GM12878 (cell line): ENCODE measurements around the gene UBE2L6. TPM values are rescaled to one million over a fixed set of nuclear protein-coding genes. Genes with fewer than 3 reads are reported as not detected.

Experiments used
- CEBPB ChIP-seq, 2 experiments: fragments of 150-350 bp in 1 of 2; IDR thresholded peaks; 2 replicates each; pipeline ENCODE4 v1.6.1; 2012 to 2014; ENCODE audit warnings: low read depth in 2 of 2, low read length in 2 of 2, borderline replicate concordance in 1 of 2, inconsistent platforms in 1 of 2
- CHD2 ChIP-seq: IDR thresholded peaks from 2 replicates; pipeline ENCODE4 v1.6.1; 2011; ENCODE audit warnings: low read depth, low read length, improper control_type of control experiment, borderline replicate concordance
- CREB1 ChIP-seq: IDR thresholded peaks from 2 replicates; pipeline ENCODE4 v1.6.1; 2012; ENCODE audit warnings: low read depth, mild to moderate bottlenecking, inconsistent platforms
- CUX1 ChIP-seq: IDR thresholded peaks from 2 replicates; pipeline ENCODE4 v1.6.1; 2012; ENCODE audit warnings: improper control_type of control experiment, low read depth, low read length; ENCODE audit not compliant: insufficient replicate concordance
- HCFC1 ChIP-seq: fragments of 150-350 bp; IDR thresholded peaks from 2 replicates; pipeline ENCODE4 v1.6.1; 2014; ENCODE audit warnings: low read length
- IKZF2 ChIP-seq, 2 experiments: fragments of 450-650 bp; IDR thresholded peaks; 2 replicates each; pipeline ENCODE4 v1.6.1; 2017; ENCODE audit warnings: mild to moderate bottlenecking in 2 of 2, moderate library complexity in 2 of 2
- MAX ChIP-seq: IDR thresholded peaks from 2 replicates; pipeline ENCODE4 v1.6.1; 2012; ENCODE audit warnings: low read depth, low read length, improper control_type of control experiment
- MEF2A ChIP-seq: IDR thresholded peaks from 2 replicates; pipeline ENCODE4 v1.6.1; 2011; ENCODE audit warnings: low read depth, mild to moderate bottlenecking, low read length, moderate library complexity; ENCODE audit not compliant: insufficient read depth
- MTA3 ChIP-seq: IDR thresholded peaks from 2 replicates; pipeline ENCODE4 v1.6.1; 2012; ENCODE audit warnings: low read length, inconsistent platforms, borderline replicate concordance
- NR2C1 ChIP-seq: fragments of 450-650 bp; IDR thresholded peaks from 2 replicates; pipeline ENCODE4 v1.6.1; 2017; ENCODE audit warnings: antibody characterized with exemption, mild to moderate bottlenecking, moderate library complexity
- PKNOX1 ChIP-seq: fragments of 450-650 bp; IDR thresholded peaks from 2 replicates; pipeline ENCODE4 v1.6.1; 2016; ENCODE audit warnings: mild to moderate bottlenecking
- RAD51 ChIP-seq: fragments of 450-650 bp; IDR thresholded peaks from 2 replicates; pipeline ENCODE4 v1.6.1; 2016; ENCODE audit warnings: moderate library complexity, mild to moderate bottlenecking, inconsistent platforms
- RB1 ChIP-seq: fragments of 450-650 bp; formaldehyde crosslinking; IDR thresholded peaks from 2 replicates; pipeline ENCODE4 v1.6.1; 2017; ENCODE audit warnings: mild to moderate bottlenecking, borderline replicate concordance
- RBBP5 ChIP-seq: fragments of 200-600 bp; sonication (generic); conservative IDR thresholded peaks from 2 replicates; pipeline ENCODE4 v1.6.1; 2016
- SUPT20H ChIP-seq: IDR thresholded peaks from 2 replicates; pipeline ENCODE4 v1.6.1; 2011; ENCODE audit warnings: low read depth, mild to moderate bottlenecking, low read length, moderate library complexity, borderline replicate concordance; ENCODE audit not compliant: control insufficient read depth
- ZNF274 ChIP-seq: IDR thresholded peaks from one replicate; pipeline ENCODE4 v1.8.0; 2011; ENCODE audit not compliant: insufficient read length, insufficient read depth
- polyA plus RNA-seq, 11 experiments: library from polyadenylated mRNA; depleted of rRNA in 4 of 11; unstranded in 6 of 11; stranded (reverse) in 5 of 11; fragments of >200 nt; fragmentation: Nextera tagmentation in 4 of 11; fragmentation: Illumina TruSeq in 1 of 11; extraction: Ambion mirVana in 4 of 11; extraction: Trizol in 1 of 11; gene quantifications; 1 replicate in 1 of 11; 2 replicates in 10 of 11; pipeline versions ENCODE4 v1.2.1 to v1.2.3, GENCODE V29; 2011 to 2016; ENCODE audit warnings: inconsistent platforms in 2 of 11, missing spikeins in 2 of 11, low read depth in 1 of 11
- total RNA-seq, 4 experiments: library from RNA; depleted of rRNA in 3 of 4; stranded (reverse); fragments of >200 nt in 3 of 4; fragmentation: Illumina TruSeq in 1 of 4; extraction: Trizol in 1 of 4; gene quantifications; 2 replicates each; pipeline versions ENCODE4 v1.2.1 to v1.2.3, GENCODE V29; 2013 to 2021
- TF ChIP-seq, protein P1 (sequence below): fragments of 450-650 bp; formaldehyde crosslinking; IDR thresholded peaks from 2 replicates; pipeline ENCODE4 v1.4.0; 2020; ENCODE audit warnings: mild to moderate bottlenecking, moderate library complexity
- TF ChIP-seq, protein P2 (sequence below): fragments of 450-650 bp; IDR thresholded peaks from 2 replicates; pipeline ENCODE4 v1.6.1; 2014; ENCODE audit warnings: mild to moderate bottlenecking

Gene UBE2L6
- total and polyA plus RNA-seq, 10 of the 15 experiments (the other 5 are each of a cell fraction or from before 2014, with no cell fraction given) = 114 to 295 (median 173) TPM

DNA sequence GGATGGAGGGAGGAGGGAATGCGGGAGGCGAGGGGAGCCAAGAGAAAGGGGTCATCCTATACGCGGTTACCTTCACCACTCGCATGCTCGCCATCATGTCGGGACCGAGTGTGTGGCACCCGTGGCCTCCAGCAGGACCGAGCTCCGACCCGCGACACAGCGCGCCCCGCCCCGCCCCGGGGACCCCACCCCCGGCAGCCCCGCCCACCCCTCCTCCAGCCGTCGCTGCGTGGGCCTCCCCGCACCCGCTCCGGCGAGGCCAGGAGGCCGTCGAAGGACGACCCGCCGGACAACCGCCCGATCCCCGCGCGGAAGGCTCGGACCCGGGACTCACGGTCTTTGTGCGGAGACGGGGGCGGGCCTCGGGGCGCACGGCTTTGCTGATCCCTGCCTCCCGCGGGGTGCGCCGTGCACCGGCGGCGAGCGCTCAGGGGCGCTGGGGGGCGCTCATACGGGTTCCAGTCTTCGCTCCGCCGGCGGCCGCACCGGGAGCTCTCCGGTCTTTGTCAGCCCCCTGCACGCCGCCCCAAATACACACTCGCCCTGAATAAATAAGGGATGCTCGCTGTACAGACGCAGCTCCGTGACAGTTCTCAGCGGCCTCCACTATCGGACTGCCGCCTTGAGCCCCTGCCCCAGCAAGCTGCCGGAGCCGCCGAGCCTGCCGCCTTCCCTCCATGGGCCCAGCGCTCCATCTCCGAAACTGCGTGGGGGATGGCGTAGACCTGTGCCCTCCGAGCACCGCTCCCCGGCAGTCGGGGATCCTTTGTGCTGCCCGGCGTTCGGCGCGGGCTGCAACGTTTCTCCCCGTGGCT lies at the start of gene UBE2L6 (continued):
- no peak for TF ChIP-seq CUX1
- no peak for TF ChIP-seq RBBP5
- TF ChIP-seq, protein P1, sequence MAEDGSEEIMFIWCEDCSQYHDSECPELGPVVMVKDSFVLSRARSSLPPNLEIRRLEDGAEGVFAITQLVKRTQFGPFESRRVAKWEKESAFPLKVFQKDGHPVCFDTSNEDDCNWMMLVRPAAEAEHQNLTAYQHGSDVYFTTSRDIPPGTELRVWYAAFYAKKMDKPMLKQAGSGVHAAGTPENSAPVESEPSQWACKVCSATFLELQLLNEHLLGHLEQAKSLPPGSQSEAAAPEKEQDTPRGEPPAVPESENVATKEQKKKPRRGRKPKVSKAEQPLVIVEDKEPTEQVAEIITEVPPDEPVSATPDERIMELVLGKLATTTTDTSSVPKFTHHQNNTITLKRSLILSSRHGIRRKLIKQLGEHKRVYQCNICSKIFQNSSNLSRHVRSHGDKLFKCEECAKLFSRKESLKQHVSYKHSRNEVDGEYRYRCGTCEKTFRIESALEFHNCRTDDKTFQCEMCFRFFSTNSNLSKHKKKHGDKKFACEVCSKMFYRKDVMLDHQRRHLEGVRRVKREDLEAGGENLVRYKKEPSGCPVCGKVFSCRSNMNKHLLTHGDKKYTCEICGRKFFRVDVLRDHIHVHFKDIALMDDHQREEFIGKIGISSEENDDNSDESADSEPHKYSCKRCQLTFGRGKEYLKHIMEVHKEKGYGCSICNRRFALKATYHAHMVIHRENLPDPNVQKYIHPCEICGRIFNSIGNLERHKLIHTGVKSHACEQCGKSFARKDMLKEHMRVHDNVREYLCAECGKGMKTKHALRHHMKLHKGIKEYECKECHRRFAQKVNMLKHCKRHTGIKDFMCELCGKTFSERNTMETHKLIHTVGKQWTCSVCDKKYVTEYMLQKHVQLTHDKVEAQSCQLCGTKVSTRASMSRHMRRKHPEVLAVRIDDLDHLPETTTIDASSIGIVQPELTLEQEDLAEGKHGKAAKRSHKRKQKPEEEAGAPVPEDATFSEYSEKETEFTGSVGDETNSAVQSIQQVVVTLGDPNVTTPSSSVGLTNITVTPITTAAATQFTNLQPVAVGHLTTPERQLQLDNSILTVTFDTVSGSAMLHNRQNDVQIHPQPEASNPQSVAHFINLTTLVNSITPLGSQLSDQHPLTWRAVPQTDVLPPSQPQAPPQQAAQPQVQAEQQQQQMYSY (CRISPR knock-in tag) = no peak
- TF ChIP-seq, protein P2, sequence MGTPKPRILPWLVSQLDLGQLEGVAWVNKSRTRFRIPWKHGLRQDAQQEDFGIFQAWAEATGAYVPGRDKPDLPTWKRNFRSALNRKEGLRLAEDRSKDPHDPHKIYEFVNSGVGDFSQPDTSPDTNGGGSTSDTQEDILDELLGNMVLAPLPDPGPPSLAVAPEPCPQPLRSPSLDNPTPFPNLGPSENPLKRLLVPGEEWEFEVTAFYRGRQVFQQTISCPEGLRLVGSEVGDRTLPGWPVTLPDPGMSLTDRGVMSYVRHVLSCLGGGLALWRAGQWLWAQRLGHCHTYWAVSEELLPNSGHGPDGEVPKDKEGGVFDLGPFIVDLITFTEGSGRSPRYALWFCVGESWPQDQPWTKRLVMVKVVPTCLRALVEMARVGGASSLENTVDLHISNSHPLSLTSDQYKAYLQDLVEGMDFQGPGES = no peak
- no peak for TF ChIP-seq PKNOX1
- no peak for TF ChIP-seq MTA3
- no peak for TF ChIP-seq ZNF274
- no peak for TF ChIP-seq RAD51
- TF ChIP-seq RB1 = 0 out of 2 replicates have a peak, but pooled peaks have one; percentile 62
- no peak for TF ChIP-seq CREB1
- TF ChIP-seq NR2C1 = no peak
- no peak for TF ChIP-seq CEBPB (IDR thresholded peaks at IDR 0.05; ENCODE audit: borderline replicate concordance in 1 of 2, low read depth in 2 of 2, low read length in 2 of 2)
- TF ChIP-seq CHD2 = no peak
- no peak for TF ChIP-seq HCFC1
- TF ChIP-seq IKZF2 (IDR thresholded peaks at IDR 0.05) = peak in 1 of 2 experiments; percentile 46; a peak in 1 of 4 replicates
- TF ChIP-seq SUPT20H = no peak
- no peak for TF ChIP-seq MEF2A
- no peak; the same call in 1 of the 2 replicates for TF ChIP-seq MAX
